Endometrial microvascular endothelial cells (primary cell): Measurements from ENCODE around the gene CCDC12. TPM values are rescaled to one million over a fixed set of nuclear protein-coding genes. Genes with fewer than 3 reads are reported as not detected.

ENCODE experiments used
- in situ Hi-C: cut with HindIII; loops from 2 replicates; pipeline ENCODE4 v1.10.0; 2017; ENCODE audit warnings: low sequenced_read_pairs, low pct_unique_long_range_greater_than_20kb; ENCODE audit errors: inconsistent ontology term
- total RNA-seq: library from RNA; depleted of rRNA; stranded (reverse); fragments of >200 nt; gene quantifications from one replicate; pipeline ENCODE4 v1.2.3, GENCODE V29; 2015; ENCODE audit errors: inconsistent ontology term

The CCDC12 gene
- total RNA-seq, 1 donor from 2014 or later = 27.0 TPM

DNA sequence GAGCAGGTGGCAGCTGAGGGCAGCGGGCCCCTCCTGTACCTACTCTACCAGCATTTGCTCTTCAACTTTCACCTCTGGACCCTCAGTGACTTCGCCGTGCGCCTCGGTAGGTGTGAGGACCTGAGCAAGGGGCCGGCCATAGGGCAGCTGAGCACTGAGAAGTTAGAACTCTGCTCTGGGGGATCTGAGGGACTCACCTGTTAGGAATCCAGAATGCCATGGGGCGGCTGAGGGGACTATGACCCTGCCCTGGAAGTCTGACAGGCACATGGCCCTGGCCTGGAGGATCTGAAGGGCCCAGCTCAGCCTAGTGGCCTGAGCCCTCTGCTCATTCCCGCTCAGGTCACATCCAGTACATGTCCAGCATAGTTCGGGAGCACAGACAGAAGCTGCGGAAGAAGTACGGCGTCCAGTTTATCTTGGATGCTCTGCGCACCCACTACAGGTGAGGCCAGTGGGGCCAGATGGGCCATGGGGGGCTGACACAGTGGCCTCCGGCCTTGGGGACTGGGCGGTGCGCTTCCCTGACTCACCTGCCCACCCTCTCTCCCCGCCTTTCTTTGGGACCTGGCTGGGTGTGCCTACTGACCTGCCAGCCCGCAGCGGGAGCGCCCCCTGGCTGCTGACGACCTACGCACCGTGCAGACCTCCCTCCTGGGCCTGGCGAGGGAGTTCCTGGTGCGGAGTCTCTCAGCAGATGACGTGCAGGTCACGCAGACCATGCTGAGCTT, 21.7 kb upstream of the CCDC12 start:
- in situ Hi-C loops = no loop called here

DNA sequence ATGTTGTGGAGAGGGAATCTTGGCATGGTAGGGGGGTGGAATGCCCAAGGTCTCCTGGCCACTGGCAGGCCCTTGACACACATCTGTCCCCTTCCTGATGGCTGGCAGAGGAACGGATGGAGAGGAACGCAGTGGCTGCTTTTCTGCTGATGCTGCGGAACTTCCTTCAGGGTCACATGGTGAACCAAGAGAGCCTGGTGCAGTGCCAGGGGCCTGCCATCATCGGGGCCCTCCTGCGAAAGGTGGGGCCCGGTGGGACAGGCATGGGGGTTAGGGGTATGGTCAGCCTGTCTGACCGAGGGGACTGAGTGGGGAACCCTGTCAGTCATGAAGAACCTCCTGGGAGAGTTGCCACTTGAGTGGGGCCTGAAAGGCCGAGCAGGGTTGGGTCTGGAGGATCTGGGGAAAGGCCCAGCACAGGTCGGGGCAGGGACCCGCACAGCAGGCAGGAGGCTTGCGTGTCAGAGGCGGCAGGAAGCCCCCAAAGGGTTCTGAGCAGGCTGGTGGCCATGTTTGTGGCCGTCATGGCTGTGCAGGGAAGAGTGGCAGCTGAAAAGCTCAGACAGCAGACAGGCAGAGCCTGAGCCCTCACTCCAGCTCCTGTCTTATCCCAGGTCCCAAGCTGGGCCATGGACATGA, 21.0 kb upstream of the CCDC12 start:
- in situ Hi-C loops = no loop called here

DNA sequence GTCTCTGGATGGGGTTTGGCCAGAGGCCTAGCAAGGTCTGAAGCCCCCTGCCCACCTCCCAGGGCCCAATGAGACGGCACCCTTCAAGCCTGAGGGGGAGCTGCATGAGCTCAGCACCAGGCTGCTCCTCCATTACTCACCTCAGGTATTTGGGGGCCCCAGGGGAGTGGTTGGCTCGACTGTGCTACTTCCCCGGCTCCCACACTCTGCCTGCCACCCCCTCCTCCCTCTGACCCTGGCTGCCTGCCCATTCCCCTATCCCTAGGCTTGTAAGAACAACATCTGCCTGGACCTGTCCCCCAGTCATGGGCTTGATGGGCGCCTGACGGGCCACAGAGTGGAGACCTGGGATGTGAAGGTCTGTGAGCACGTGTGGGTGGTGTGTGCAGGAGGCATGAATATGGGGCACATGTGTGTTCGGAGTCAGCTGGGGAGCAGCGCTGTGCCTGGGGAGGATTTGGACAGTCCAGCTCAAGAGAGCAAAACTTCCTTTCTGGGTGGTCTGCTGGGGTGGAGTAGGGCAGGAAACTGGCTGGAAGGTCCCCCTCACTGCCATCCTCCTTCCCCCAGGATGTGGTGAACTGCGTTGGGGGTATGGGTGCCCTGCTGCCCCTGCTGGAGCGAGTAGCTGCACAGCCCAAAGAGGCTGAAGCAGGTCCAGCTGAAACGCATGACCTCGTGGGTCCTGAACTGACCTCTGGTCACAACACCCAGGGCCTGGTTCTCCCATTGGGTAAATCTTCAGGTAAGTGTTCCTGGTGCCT, 20.3 kb upstream of the CCDC12 start:
- in situ Hi-C loops = no loop called here

DNA sequence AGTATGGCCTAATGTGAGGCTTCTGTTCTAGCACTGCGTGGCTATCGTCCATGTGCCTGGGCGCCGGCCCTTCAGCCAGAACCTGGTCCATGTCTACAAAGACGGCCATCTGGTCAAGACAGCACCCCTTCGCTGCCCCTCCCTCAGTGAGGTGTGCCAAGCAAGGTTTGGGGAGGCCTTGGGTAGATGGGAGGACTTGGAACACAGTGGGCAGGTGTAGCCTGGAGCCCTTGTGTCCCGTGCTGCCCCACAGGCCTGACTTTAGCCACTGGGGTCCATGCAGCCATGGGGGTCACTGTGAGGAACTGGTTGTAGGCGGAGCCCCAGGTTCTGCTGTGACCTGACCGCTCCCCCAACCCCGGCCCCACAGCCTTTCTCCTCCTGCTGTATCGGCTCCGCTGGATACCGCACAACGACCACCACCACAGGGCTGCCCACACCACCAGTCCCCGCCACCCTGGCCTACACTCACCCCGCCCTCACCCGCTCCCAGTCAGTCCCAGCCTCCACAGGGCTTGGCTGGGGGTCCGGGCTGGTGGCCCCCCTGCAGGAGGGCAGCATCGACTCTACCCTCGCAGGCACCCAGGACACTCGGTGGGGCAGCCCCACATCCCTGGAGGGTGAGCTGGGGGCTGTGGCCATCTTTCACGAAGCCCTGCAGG, 19.5 kb upstream of the CCDC12 start:
- in situ Hi-C loops = no loop called here

DNA sequence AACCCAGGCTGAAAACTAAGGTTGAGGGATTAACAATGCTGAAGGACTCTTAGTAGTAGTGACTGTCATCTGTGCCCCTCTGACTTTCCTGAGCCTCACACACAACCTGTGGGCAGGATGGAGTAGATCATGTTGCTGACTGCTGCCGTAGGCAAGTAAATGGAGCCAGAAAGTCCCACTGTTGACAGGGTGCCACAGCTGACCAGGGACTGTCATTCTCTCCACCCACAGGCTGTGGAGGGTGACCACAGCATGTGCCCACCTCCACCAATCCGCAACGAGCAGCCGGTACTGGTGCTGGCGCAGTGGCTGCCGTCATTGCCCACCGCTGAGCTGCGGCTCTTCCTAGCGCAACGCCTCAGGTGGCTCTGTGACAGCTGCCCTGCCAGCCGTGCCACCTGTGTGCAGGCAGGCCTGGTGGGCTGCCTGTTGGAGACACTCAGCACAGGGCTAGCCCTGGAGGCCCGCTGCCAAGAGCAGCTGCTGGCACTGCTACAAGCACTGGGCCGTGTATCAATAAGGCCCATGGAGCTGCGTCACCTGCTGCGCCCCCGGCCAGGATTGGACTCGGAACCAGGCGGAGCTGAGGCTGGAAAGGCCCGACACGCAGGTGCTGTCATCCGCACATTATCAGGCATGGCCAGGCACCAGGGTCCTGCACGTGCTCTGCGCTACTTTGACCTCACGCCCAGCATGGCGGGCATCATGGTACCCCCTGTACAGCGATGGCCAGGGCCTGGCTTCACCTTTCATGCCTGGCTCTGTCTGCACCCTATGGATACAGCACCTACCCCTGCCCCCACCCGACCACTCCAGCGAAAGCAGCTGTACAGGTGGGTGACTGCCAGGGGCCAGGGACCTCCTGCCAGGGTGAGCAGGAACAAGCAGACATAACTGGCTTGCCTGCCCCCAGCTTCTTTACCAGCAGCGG, 18.5 kb upstream of the CCDC12 start:
- in situ Hi-C loops = no loop called here

DNA sequence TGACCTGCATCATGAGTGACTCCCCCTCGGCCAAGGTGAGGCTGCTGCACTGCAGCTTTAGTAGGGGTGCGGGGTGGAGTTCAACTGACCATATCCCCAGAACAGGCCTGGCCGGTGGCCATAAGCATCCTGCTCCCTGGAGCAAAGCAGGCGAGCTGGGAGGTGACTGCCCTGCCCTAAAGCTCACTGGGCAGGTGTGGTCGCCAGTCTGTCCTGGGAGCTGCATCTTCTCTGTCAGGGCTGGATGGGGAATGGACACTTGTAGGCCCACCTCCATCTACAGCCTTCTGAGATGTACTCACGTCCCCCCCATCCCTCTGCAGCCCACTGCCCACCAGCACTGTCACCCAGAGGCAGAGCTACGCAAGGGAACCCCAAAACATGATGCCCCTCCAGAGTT, 17.4 kb upstream of the CCDC12 start:
- in situ Hi-C loops = no loop called here

DNA sequence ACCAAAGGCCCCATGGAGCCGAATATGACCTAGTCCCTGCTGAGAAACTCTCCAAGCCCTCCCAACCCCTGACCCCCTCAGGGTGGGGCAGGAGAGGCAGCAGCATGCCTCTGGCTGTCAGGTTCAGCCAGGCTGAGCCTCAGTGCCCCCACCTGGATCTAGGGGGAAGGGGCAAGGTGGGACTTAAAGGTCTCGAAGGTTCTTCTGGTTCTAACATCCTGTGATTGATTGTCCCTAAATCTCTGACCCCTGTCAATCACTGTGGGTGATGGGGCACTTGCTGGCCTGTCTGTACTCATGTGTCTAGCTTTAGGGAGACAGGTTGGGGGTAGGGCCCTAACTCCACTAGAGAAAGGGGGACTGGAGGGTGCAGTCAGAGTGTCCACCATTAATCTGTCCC, 16.7 kb upstream of the CCDC12 start:
- in situ Hi-C loops = no loop called here

DNA sequence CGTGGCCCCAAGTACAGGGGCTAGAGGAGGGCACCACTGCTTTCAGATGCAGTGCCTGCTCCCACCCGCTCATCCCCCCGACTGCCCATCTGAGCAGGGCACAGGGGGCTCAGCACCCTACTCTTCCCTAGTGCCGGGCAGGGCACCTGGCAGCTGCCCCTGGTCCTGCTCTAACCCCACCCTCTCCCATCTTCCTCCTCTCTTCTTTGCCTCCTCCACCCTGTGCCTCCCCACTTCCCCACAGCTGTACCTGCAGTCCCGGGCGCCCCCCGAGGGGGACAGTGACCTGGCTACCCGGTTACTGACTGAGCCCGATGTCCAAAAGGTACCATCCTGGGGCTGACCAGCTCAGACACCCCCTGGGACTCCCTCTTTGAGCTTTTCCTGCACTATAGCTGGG, 15.7 kb upstream of the CCDC12 start:
- in situ Hi-C loops = no loop called here

DNA sequence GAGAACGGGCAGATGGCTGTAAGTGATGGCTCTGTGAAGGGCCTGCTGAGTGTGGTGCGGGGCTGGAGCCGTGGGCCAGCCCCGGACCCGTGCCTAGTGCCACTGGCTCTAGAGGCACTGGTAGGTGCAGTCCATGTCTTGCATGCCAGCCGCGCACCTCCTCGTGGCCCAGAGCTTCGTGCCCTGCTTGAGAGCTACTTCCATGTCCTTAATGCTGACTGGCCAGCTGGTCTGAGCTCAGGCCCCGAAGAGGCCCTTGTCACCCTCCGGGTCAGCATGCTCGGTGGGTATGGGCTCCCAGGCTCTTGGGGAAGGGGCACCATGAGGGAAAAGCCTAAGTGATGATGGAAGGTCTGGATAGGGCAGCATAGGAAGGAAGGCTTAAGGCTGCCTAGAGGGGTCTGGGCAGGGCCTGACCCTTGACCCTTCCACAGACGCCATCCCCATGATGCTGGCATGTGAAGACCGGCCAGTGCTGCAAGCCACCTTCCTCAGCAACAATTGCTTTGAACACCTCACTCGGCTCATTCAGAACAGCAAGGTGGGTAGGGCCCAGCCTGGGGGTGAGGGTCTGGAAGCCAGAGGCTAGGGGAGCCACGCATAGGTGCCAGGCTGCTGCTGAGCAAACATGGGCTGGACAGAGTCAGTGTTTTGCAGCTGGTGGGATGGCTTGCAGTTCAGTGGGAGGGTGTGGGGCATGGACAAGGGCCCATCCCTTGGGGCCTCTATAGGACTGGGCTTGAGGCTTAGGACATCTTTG, 15.0 kb upstream of the CCDC12 start:
- in situ Hi-C loops = no loop called here

DNA sequence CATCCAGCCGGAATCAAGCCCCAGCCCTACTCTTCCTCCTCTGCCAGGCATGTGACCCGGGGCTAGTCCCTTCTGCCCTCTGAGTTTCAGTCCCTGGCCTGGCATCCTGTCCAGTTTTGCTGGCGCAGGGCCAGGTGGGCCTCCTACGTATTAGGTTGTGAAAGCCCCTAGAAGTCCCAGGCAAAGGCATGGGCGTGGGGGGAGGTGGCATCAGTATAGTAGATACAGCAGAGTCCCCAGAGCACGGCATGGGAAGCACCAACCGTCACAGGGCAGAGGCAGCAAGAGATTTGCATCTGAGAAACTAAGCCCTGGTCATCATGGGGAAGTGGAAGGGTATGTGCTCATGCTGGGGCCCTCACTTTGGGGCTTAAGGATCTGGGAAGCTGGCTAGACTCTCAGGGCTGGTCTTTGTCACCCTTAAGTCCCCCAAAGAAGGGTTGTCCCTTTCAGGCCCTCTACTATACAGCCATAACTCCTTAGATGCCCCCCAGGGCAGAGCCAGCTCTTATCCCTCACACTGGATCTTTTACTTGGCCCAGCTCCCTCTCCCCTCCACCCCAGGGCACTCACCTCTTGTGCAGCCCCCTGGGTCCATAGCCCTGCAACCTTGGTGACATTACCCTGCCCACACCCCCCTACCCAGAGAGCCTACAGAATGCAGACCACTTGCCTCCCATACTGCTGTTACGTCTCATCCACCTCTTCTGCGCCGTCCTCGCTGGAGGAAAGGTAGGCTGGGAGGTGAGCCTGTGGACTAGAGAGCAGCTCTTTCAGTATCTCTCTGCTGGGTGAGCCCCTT, 14.2 kb upstream of the CCDC12 start:
- in situ Hi-C loops = no loop called here

DNA sequence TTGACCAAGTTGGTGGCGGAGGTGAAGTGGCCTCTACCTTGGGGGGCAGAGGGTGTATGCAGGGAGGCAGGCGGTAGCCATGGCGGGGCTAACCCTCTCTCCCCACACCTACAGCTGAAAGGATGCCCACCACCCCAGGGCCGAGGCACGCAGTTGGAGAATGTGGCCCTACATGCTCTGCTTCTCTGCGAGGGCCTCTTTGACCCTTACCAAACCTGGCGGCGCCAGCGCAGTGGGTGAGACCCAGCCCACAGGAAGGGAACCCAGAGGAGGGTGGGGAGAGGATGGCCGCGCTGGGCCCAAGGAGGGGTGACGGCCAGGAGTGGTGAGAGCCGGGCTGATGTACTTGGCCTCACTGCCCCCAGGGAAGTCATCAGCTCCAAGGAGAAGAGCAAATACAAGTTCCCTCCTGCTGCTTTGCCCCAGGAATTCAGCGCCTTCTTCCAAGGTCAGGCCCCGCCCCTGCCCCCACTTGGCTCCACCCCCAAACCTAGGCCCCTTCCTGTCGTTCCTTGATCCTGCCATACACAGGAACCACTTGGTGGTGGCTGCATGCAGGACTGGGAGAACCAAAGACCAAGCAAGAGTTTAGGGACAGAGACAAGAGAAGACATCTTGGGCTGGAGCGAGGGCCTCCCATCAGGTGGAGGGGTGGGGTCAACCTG, 12.7 kb upstream of the CCDC12 start:
- in situ Hi-C loops = no loop called here

DNA sequence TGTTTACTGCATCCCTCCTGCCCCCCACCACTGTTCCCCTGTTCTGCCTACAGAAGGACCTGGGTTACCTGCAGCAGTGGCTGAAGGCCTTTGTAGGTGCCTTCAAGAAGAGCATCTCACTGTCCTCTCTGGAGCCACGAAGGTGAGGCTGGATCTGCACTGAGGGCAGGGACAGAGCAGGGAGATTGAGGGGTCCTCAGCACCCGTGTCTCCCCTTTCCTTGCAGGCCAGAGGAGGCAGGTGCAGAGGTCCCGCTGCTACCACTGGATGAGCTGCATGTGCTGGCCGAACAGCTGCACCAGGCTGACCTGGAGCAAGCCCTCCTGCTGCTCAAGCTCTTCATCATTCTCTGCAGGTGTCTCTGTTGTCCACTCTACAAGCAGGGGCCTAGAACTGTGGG, 12.1 kb upstream of the CCDC12 start:
- in situ Hi-C loops = no loop called here

DNA sequence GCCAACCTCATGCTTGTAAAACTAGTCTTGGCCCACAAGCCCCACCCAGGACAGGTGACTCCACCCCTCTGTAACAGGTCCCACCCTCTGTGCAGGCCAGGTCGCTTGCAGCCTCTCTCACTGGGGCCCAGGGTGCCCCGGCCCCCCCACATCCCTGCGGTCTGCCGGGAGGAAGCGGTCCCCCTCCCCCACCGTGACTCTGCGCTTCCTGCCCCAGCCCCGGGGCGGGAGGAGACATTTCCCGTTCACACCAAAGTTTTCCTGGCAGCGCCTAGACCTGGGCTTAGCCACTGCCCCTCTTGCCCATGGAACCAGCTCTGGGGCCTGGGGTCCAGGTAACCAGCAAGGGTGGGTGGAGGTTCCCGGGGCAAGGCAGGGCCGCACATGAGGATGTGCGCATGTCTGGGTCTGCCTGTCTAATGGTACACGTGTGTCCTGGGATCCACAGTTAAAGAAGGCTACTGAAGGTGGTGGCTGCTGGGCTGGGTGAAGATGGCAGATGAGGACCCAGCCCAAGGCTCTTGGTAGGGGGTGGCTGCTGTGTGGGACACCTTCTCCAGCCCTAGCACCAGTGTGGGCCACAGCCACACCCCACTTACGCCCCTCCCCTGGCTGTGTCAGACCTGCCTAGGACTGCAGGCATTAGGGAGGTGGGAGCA, 11.3 kb upstream of the CCDC12 start:
- in situ Hi-C loops = no loop called here

DNA sequence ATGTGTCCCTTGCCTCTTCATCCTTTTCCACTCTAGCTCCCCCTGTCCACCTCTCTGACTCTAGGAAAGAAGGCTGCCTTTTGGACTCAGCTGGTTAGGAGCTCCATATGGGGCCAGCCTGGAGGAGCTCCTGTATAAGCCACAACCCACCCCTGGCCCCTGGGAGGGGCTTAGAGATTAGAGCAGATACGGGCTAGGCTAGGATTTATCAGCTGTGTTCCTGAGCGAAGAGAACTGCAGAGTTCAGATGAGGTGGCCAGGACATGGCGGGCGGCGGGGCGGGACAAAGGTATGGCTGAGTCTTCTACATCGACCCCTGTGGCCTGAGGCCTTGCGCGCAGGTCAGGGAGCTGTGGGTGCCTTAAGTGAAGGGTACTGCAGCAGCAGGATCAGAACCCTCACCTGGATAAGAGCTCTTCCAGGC, 10.8 kb upstream of the CCDC12 start:
- in situ Hi-C loops = no loop called here

DNA sequence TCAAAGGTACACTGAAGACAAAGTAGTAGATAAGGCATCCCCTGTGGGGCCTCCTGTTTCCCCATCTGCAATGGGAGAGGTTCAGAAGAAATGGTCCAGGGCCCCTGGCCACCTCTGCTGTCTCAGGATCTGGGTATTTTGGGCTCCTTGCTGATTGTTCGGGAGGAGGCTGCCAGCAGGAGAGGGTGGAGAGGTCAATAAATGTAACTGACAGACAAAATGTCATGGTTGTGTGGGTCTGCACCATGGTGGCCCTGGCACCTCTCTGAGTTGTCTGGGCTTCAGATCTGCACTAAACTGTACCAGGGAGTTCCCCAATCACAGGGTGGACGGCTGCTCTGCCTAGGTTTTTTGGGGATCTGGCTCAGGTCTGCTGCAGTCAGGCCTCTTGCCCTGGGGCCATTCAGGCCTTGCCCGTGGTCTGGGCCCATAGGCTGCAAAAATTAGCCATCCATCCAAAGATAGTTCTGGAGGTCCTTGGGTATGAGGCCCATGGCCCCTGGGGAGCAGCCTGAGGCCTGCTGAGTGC, 10.3 kb upstream of the CCDC12 start:
- in situ Hi-C loops = no loop called here
